Activated CD4-positive, alpha-beta T cell treated with anti-CD3 and anti-CD28 coated beads, Interleukin-2, amount 10 ng/mL, durations not matched to agents 24 days and 14 days (primary cell): Measurements from ENCODE around the gene GPATCH11. TPM values are rescaled to one million over a fixed set of nuclear protein-coding genes. Genes with fewer than 3 reads are reported as not detected.

Experiments
- DNase-seq: peaks from one replicate; pipeline ENCODE4 v3.0.0; 2022
- H3K27ac Mint-ChIP-seq: one replicate; pipeline ENCODE4 v1.8.0; 2022; ENCODE audit warnings: mild to moderate bottlenecking, mixed read lengths
- H3K27me3 Mint-ChIP-seq: one replicate; pipeline ENCODE4 v1.8.0; 2022; ENCODE audit warnings: mixed read lengths
- H3K36me3 Mint-ChIP-seq: one replicate; pipeline ENCODE4 v1.8.0; 2022; ENCODE audit warnings: low read depth, mild to moderate bottlenecking, mixed read lengths
- H3K4me1 Mint-ChIP-seq: one replicate; pipeline ENCODE4 v1.8.0; 2021; ENCODE audit warnings: mixed read lengths
- H3K4me3 Mint-ChIP-seq: one replicate; pipeline ENCODE4 v1.8.0; 2022; ENCODE audit warnings: mild to moderate bottlenecking, moderate library complexity, mixed read lengths
- H3K9me3 Mint-ChIP-seq: one replicate; pipeline ENCODE4 v1.8.0; 2021; ENCODE audit warnings: mixed read lengths
- intact Hi-C: fragments of 100-400 bp; cut with micrococcal nuclease; formaldehyde crosslinking; loops from one replicate; pipeline ENCODE4 v1.15.1; 2023
- total RNA-seq: library from RNA; stranded (reverse); gene quantifications from 2 replicates; pipeline ENCODE4 v1.2.3, GENCODE V29; 2022

The GPATCH11 gene
- total RNA-seq, 1 donor from 2014 or later, result 15.7 TPM

DNA sequence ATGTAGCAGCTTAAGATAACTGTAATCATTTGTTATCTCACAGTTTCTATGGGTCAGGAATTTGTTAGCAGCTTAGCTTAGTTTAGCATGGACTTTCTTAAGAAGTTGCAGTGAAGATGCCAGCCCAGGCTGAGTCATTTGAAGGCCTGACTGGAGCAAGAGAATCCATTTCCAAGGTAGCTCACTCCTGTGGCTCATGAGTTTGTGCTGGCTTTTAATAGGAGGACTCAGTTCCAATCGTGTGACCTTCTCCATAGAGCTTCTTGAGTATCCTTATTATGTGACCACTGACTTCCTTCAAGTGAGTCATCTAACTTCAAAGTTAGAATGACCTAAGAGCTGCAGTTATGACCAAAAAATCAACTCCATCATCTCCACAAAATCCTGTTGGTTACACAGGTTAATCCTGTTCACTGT lies 1.4 kb downstream of the GPATCH11 start:
- intact Hi-C loops, result loop anchor here (2.0 kb wide), 1 partner anchor 145 kb away; the partner anchor contains the start of genes CEBPZ and NDUFAF7
- DNase-seq, result no peak
- no peaks in the 10 kb centered on the region for H3K9me3 Mint-ChIP-seq
- H3K36me3 Mint-ChIP-seq, result peaks cover 29% of the 10 kb centered on the region
- H3K27ac Mint-ChIP-seq, result no peak overlapping the region
- H3K4me3 Mint-ChIP-seq, result no peak overlapping the region
- no peaks in the 10 kb centered on the region for H3K27me3 Mint-ChIP-seq
- H3K4me1 Mint-ChIP-seq, result peaks cover 24% of the 10 kb centered on the region

DNA sequence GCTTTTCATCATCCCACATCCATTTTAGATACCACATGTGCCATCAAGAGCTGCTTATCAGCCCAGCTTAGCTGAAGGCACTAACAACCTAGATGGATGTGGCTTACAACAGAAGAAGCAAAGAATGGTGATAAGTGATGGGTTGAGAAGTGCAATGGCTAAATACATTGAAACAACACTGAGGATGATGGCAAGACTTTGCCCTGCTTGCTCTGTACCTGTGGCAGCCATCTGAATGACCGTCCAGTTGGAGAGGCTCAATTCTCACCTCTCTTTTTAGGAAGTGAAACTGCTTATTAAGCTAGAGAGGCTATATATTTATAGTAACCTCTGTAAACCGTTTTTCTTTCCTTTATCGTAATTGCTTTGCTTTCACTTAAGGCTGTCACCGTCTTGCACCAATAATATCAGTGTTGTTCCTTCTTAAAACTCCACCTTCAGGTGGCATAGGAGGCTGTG lies 5.7 kb downstream of the GPATCH11 start:
- intact Hi-C loops, result no loop called here
- no peak for DNase-seq
- no peaks in the 10 kb centered on the region for H3K27me3 Mint-ChIP-seq
- H3K36me3 Mint-ChIP-seq, result peaks cover 36% of the 10 kb centered on the region
- H3K4me3 Mint-ChIP-seq, result no peak overlapping the region
- H3K27ac Mint-ChIP-seq, result no peak overlapping the region
- H3K4me1 Mint-ChIP-seq, result peaks cover 8% of the 10 kb centered on the region
- H3K9me3 Mint-ChIP-seq, result no peaks in the 10 kb centered on the region

DNA sequence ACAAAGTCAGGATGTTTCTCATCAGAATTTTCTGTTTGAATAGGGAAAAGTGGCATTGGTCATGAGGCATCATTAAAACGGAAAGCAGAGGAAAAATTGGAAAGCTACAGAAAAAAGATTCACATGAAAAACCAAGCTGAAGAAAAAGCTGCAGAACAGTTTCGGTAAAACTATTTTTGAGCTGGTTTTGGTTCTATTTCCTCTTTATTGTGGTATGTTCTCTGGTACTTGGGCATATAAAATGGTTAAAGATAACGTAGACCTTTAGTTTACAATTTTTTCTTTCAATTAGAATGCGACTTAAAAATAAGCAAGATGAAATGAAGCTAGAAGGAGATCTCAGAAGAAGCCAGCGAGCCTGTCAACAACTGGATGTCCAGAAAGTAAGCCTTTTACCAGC lies 7.6 kb downstream of the GPATCH11 start:
- Mint-ChIP-seq H3K9me3 (no peaks in the 10 kb centered on the region), H3K27ac (no peak overlapping the region), H3K27me3 (no peaks in the 10 kb centered on the region), H3K36me3 (peaks cover 45% of the 10 kb centered on the region), H3K4me3 (no peak overlapping the region), H3K4me1 (peaks cover 5% of the 10 kb centered on the region)
- intact Hi-C loops, result no loop called here
- peak; percentile 4 for DNase-seq

DNA sequence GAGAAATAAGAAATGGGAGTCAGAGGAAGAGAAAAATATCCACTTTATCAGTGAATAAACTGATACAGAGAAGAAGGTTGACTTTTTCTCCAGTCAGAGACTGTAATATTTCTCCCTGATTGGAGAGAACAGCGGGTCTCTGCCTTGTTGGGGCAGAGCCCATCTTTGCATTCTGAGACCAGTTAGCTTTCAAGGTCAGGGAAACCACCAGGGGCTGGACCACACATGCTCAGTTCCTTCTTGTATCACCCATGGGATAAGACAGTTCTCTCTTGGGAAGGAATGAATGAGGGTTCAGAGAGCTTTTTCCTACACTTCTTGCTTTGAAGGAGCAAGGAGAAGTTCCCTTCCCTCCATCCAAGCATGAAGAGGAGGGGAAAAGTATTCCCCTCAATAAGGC lies 12.2 kb downstream of the GPATCH11 start:
- Mint-ChIP-seq H3K36me3 (peaks cover 54% of the 10 kb centered on the region), H3K4me3 (no peak overlapping the region), H3K9me3 (no peaks in the 10 kb centered on the region), H3K27ac (no peak overlapping the region), H3K27me3 (no peaks in the 10 kb centered on the region), H3K4me1 (no peaks in the 10 kb centered on the region)
- no peak for DNase-seq
- intact Hi-C loops, result no loop called here

DNA sequence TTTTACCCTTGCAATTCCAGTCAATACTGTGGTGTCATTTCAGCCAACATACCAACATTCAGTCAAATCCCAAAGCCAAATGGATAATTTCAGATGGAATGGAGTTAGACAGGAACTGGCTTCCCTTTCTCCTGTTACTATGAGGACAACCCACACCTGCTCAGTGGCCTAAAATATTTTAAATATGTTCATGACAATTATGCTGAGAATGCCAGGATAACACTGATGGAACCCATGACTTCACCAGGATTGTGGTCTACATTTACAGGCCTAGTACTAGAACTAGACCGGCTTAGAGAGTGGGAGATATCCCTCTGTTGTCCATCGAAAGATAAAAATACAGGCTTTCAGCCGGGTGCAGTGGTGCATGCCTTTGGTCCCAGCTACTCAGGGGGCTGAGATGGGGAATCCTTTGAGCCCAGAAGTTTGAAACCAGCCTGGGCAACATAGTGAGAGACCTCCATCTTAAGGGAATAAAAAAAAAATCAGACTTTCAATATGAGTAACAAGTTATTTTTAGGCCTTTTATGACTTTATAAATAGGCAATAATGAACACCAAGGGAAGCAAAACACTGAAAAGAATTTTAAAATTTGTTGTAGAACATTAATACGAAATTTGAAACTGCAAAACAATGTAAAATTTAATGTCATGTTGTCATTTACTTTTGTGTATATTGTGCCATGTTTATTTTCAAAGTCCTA lies 14.2 kb downstream of the GPATCH11 start:
- Mint-ChIP-seq H3K4me3 (no peak overlapping the region), H3K27ac (no peak overlapping the region), H3K27me3 (no peaks in the 10 kb centered on the region), H3K4me1 (no peaks in the 10 kb centered on the region), H3K9me3 (no peaks in the 10 kb centered on the region), H3K36me3 (peaks cover 54% of the 10 kb centered on the region)
- DNase-seq, result no peak
- intact Hi-C loops, result no loop called here

DNA sequence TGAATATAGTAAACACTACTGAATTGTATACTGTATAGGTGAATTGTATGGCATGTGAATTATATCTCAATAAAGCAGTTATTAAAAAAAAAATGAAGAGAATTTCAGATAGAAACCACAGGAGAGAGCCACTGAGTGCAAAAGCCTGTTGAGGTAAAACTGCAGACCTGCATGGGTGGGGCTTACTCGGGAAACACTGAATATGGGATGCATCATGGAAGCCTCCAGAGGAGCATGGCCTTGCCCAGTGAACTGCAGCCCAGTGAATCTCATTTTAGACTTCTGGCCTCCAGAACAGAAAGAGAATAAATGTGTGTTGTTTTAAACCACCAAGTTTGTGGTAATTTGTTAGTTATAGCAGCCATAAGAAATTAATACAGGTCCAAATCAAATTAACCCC lies 15.7 kb downstream of the GPATCH11 start:
- H3K27me3 Mint-ChIP-seq, result no peaks in the 10 kb centered on the region
- intact Hi-C loops, result no loop called here
- H3K9me3 Mint-ChIP-seq, result no peaks in the 10 kb centered on the region
- no peak overlapping the region for H3K4me3 Mint-ChIP-seq
- H3K4me1 Mint-ChIP-seq, result peaks cover 3% of the 10 kb centered on the region
- peaks cover 50% of the 10 kb centered on the region for H3K36me3 Mint-ChIP-seq
- DNase-seq, result no peak
- no peak overlapping the region for H3K27ac Mint-ChIP-seq

DNA sequence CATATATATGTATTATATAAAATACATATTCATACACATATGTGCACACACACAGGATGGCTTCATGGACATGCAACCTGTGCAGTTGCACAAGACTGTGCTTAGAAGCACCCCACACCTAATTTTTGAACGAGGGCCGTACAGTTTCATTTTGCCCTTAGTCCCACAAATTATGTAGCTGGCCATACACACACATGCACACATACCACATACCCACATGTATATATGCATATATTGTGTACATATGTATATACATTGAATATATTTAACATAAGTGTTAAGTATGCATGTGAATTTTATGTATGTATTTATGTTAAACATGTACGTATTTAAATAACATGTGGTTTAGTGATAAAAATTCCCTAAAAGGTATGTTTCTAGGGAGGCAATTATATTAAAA lies 18.3 kb downstream of the GPATCH11 start:
- no peaks in the 10 kb centered on the region for H3K27me3 Mint-ChIP-seq
- DNase-seq, result no peak
- no peaks in the 10 kb centered on the region for H3K9me3 Mint-ChIP-seq
- intact Hi-C loops, result no loop called here
- H3K36me3 Mint-ChIP-seq, result peaks cover 50% of the 10 kb centered on the region
- H3K27ac Mint-ChIP-seq, result no peak overlapping the region
- H3K4me3 Mint-ChIP-seq, result no peak overlapping the region
- peaks cover 3% of the 10 kb centered on the region for H3K4me1 Mint-ChIP-seq

DNA sequence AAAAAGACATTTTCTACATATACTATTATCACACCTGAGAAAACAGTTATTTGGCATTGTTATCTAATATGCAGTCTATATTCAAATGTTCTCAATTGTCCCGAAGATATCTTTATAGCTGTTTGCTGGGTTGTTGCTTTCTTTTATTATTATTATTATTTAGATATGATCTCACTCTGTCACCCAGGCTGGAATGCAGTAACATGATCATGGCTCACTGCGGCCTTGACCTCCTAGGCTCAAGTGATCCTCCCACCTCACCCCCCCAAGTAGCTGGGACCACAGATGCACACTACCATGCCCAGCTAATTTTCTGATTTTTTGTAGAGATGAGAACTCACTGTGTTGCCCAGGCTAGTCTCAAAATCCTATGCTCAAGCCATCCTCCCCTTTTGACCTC lies 19.9 kb downstream of the GPATCH11 start:
- Mint-ChIP-seq H3K27me3 (no peaks in the 10 kb centered on the region), H3K9me3 (no peaks in the 10 kb centered on the region), H3K36me3 (peaks cover 62% of the 10 kb centered on the region), H3K27ac (no peak overlapping the region), H3K4me1 (peaks cover 3% of the 10 kb centered on the region), H3K4me3 (no peak overlapping the region)
- intact Hi-C loops, result no loop called here
- DNase-seq, result no peak

DNA sequence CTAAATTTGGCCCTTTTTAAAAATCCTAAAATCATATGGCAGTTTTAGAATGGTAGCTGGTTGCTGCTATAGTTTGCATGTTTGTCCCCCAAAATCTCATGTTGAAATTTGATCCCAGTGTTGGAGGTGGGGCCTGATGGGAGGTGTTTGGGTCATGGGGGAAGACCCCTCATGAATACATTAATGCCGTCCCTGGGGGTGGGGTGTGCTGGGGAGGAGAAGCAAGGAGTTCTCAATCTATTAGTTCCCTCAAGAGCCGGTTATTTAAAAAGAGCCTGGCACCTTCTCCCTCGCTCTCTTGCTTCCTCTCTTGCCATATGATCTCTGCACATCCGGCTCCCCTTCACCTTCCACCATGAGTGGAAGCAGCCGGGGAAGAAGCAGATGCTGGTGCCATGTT lies 20.8 kb downstream of the GPATCH11 start:
- Mint-ChIP-seq H3K36me3 (peaks cover 61% of the 10 kb centered on the region), H3K27me3 (no peaks in the 10 kb centered on the region)
- no peak for DNase-seq

DNA sequence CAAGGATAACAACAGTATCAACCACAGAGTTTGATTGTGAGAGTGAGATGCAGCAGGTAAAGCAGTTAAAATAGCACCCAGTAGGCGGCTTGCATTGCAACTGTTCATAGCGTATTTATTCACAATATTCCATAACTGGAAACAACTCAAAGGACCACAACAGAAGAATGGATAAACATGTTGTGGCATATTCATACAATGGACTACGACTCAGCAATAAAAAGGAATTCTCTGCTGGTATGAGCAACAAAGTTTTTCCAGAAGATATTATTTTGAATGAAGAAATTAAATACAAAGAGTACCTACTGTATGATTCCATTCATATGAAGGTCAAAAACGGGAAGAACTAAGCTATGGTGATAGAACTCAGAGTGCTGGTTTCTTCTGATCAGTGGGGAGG lies 25.2 kb downstream of the GPATCH11 start:
- Mint-ChIP-seq H3K27me3 (no peaks in the 10 kb centered on the region), H3K36me3 (peaks cover 63% of the 10 kb centered on the region), H3K4me3 (no peak overlapping the region), H3K9me3 (no peaks in the 10 kb centered on the region), H3K4me1 (peaks cover 3% of the 10 kb centered on the region), H3K27ac (no peak overlapping the region)
- intact Hi-C loops, result no loop called here
- DNase-seq, result no peak

More for the DNA sequence above, 20.8 kb downstream of the GPATCH11 start:
- Mint-ChIP-seq H3K9me3 (no peaks in the 10 kb centered on the region), H3K27ac (no peak overlapping the region), H3K4me1 (peaks cover 3% of the 10 kb centered on the region), H3K4me3 (no peak overlapping the region)
- intact Hi-C loops, result no loop called here

DNA sequence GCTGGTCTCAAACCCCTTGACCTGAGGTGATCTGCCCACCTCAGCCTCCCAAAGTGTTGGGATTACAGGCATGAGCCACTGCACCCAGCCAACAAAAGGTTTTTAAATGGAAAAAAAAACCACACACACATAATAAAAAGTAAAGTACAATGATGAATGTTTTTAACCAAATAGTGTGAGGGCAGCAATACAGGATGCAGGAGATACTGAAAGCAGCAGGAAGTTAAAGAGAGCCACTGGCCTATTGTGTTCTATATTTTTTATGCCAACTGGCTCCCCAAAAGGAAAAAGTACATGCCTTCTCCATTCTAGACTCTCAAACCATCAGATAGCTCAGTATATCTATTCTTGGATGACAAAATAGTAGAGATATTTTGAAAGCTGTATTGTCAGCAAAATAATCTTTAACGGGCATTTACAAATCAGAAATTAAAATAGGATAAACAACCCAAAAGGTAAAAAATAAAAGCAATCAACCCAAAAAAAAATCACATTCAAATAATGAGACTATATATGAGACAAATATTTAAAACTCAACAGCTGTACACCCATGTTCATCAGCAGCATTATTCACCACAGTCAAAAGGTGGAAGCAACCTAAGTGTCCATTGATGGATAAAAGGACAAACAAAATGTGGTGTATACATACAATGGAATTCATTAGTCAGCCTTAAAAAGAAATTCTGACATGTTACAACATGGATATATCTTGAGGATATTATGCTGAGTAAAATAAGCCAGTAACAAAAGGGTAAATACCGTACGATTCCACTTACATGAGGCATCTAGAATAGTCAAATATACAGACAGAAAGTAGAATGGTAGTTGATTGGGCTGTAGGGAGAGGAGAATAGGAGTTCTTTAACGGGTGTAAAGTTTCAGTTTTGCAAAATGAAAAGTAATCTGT lies 26.2 kb downstream of the GPATCH11 start:
- DNase-seq, result no peak
- H3K4me3 Mint-ChIP-seq, result no peak overlapping the region
- no peaks in the 10 kb centered on the region for H3K9me3 Mint-ChIP-seq
- intact Hi-C loops, result no loop called here
- H3K4me1 Mint-ChIP-seq, result peaks cover 3% of the 10 kb centered on the region
- H3K27me3 Mint-ChIP-seq, result no peaks in the 10 kb centered on the region
- H3K27ac Mint-ChIP-seq, result peak overlapping the region; percentile 62
- peaks cover 57% of the 10 kb centered on the region for H3K36me3 Mint-ChIP-seq

DNA sequence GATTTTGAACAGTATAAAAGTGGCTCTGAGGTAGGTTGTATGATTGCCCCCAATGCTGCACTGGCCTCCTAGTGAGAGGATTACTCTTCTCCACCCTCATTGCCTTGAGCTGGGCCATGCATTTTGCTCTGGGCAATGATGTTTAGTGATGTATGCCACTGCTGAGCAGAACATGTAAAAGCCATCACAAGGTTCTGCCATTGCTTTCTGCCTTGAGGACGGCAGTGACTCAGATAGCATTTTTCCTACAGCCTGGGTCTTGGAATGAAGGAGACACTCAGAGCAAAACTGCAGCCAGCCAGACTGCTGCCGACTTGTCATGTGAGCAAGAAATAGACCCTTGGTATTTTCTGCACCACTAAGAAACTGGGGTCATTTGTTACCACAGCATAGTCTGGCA lies 27.6 kb downstream of the GPATCH11 start:
- DNase-seq, result no peak
- H3K27me3 Mint-ChIP-seq, result no peaks in the 10 kb centered on the region
- H3K27ac Mint-ChIP-seq, result no peak overlapping the region
- intact Hi-C loops, result no loop called here
- H3K4me3 Mint-ChIP-seq, result no peak overlapping the region
- peaks cover 3% of the 10 kb centered on the region for H3K4me1 Mint-ChIP-seq
- no peaks in the 10 kb centered on the region for H3K9me3 Mint-ChIP-seq
- peaks cover 62% of the 10 kb centered on the region for H3K36me3 Mint-ChIP-seq

DNA sequence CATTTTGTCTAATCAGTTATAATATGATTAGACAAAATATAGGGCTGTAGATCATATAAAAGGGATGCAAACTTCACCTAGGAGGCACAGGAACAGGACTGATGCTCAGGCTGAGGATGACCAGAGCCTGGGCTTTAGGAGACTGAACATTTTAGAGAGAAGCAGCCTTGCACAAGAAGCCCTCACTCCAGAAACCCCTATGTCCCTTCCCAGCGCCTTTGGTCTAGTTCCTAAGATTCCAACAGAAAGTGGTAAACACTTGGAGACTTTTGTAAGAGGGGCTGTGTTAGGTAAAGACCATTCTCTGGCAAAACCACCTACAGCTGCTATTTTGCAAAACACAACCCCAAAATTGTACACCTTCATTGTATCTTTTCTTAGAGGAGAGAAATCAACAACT lies 33.2 kb downstream of the GPATCH11 start:
- H3K4me3 Mint-ChIP-seq, result no peak overlapping the region
- H3K27me3 Mint-ChIP-seq, result no peaks in the 10 kb centered on the region
- DNase-seq, result no peak
- intact Hi-C loops, result no loop called here
- H3K36me3 Mint-ChIP-seq, result peaks cover 56% of the 10 kb centered on the region
- peak overlapping the region; percentile 41 for H3K27ac Mint-ChIP-seq
- H3K9me3 Mint-ChIP-seq, result no peaks in the 10 kb centered on the region
- H3K4me1 Mint-ChIP-seq, result peaks cover 1% of the 10 kb centered on the region

DNA sequence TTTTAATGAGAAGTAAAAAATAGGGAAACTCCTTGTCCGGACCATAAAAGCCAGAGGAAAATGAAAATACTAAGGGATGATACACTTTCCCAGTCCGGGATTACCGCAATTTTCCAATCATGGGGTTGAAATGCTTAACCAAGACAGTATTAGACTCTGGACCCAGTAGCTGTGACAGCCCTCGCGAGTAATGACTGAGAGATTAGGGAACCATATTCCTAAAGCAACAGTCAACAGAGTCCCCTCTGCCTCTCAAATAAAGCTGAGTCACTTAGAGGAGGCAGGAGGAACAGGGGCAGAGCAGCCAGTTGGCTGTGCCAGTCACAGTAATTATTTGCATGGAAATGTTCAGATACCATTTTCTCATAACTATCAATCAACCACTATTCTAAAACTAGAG lies 34.8 kb downstream of the GPATCH11 start:
- peaks cover 55% of the 10 kb centered on the region for H3K36me3 Mint-ChIP-seq
- H3K9me3 Mint-ChIP-seq, result no peaks in the 10 kb centered on the region
- DNase-seq, result no peak
- intact Hi-C loops, result no loop called here
- H3K27ac Mint-ChIP-seq, result no peak overlapping the region
- peaks cover 2% of the 10 kb centered on the region for H3K4me1 Mint-ChIP-seq
- H3K4me3 Mint-ChIP-seq, result no peak overlapping the region
- no peaks in the 10 kb centered on the region for H3K27me3 Mint-ChIP-seq
